ENCODE measurements around the gene EPHB1. TPM values are rescaled to one million over a fixed set of nuclear protein-coding genes. Genes with fewer than 3 reads are reported as not detected.
"Not testable (repeated sequence)": the region's sequence is repeated elsewhere in the genome, so short reads cannot be mapped to it uniquely, and the experiment has no call there.

The EPHB1 gene
- polyA plus RNA-seq, 3 donors from 2014 or later = 0.45 to 1.7 (median 0.48) TPM

GRCh38 chr3:135089451-135089850 lies 294.4 kb downstream of the EPHB1 start:
- Mint-ChIP-seq H3K4me3 (no peak overlapping the region), H3K27ac (no peak overlapping the region), H3K9me3 (peaks cover 0 to 3% (median 0%) of the 10 kb centered on the region in 6 donors), H3K36me3 (no peaks in the 10 kb centered on the region), H3K4me1 (no peaks in the 10 kb centered on the region), H3K27me3 (ENCODE audit: low read depth in 3 of 3) (peaks cover 0 to 6% (median 2%) of the 10 kb centered on the region in 3 donors)
- DNase-seq = no peak

- H3K4me3 Mint-ChIP-seq = no peak overlapping the region
- no peak for DNase-seq
- peaks cover 0 to 3% (median 0%) of the 10 kb centered on the region in 6 donors for H3K9me3 Mint-ChIP-seq
- H3K27ac Mint-ChIP-seq = no peak overlapping the region
- H3K4me1 Mint-ChIP-seq = no peaks in the 10 kb centered on the region
- no peaks in the 10 kb centered on the region for H3K36me3 Mint-ChIP-seq
- H3K27me3 Mint-ChIP-seq (ENCODE audit: low read depth in 3 of 3) = peaks cover 0 to 6% (median 2%) of the 10 kb centered on the region in 3 donors
Observed at GRCh38 chr3:135090020-135090717, 295.1 kb downstream of the EPHB1 start.

- no peak overlapping the region for H3K4me3 Mint-ChIP-seq
- H3K9me3 Mint-ChIP-seq = peaks cover 0 to 3% (median 0%) of the 10 kb centered on the region in 6 donors
- DNase-seq = no peak
- H3K27me3 Mint-ChIP-seq (ENCODE audit: low read depth in 3 of 3) = peaks cover 0 to 6% (median 2%) of the 10 kb centered on the region in 3 donors
- no peaks in the 10 kb centered on the region for H3K4me1 Mint-ChIP-seq
- H3K27ac Mint-ChIP-seq = no peak overlapping the region
- H3K36me3 Mint-ChIP-seq = no peaks in the 10 kb centered on the region
Observed at GRCh38 chr3:135091946-135092345, 296.9 kb downstream of the EPHB1 start.

- Mint-ChIP-seq H3K27me3 (ENCODE audit: low read depth in 3 of 3) (peaks cover 2 to 4% (median 2%) of the 10 kb centered on the region in 3 donors), H3K27ac (no peak overlapping the region), H3K4me1 (no peaks in the 10 kb centered on the region), H3K36me3 (no peaks in the 10 kb centered on the region), H3K4me3 (no peak overlapping the region), H3K9me3 (peaks cover 0 to 6% (median 0%) of the 10 kb centered on the region in 6 donors)
- DNase-seq = no peak
Observed at GRCh38 chr3:135093121-135093520, 298.1 kb downstream of the EPHB1 start.

- no peak overlapping the region for H3K4me3 Mint-ChIP-seq
- no peak overlapping the region for H3K27ac Mint-ChIP-seq
- H3K36me3 Mint-ChIP-seq = no peaks in the 10 kb centered on the region
- peaks cover 2 to 5% (median 2%) of the 10 kb centered on the region in 3 donors for H3K27me3 Mint-ChIP-seq (ENCODE audit: low read depth in 3 of 3)
- no peaks in the 10 kb centered on the region for H3K4me1 Mint-ChIP-seq
- no peak for DNase-seq
- H3K9me3 Mint-ChIP-seq = peaks cover 0 to 3% (median 0%) of the 10 kb centered on the region in 6 donors
Observed at GRCh38 chr3:135097276-135097946, 302.4 kb downstream of the EPHB1 start.

- no peak overlapping the region for H3K4me3 Mint-ChIP-seq
- no peaks in the 10 kb centered on the region for H3K4me1 Mint-ChIP-seq
- no peak for DNase-seq
- peaks cover 0 to 3% (median 0%) of the 10 kb centered on the region in 6 donors for H3K9me3 Mint-ChIP-seq
- peaks cover 0 to 2% (median 2%) of the 10 kb centered on the region in 3 donors for H3K27me3 Mint-ChIP-seq (ENCODE audit: low read depth in 3 of 3)
- H3K27ac Mint-ChIP-seq = no peak overlapping the region
- H3K36me3 Mint-ChIP-seq = no peaks in the 10 kb centered on the region
Observed at GRCh38 chr3:135099734-135100355, 304.8 kb downstream of the EPHB1 start.

- Mint-ChIP-seq H3K27me3 (ENCODE audit: low read depth in 3 of 3) (peaks cover 0 to 2% (median 2%) of the 10 kb centered on the region in 3 donors), H3K4me3 (no peak overlapping the region), H3K9me3 (peaks cover 0 to 3% (median 0%) of the 10 kb centered on the region in 6 donors), H3K4me1 (no peaks in the 10 kb centered on the region), H3K36me3 (no peaks in the 10 kb centered on the region), H3K27ac (no peak overlapping the region)
- no peak for DNase-seq
Observed at GRCh38 chr3:135100366-135100765, 305.3 kb downstream of the EPHB1 start.

GRCh38 chr3:135103917-135104316 lies 308.9 kb downstream of the EPHB1 start:
- Mint-ChIP-seq H3K27ac (no peak overlapping the region), H3K27me3 (ENCODE audit: low read depth in 3 of 3) (peaks cover 0 to 2% (median 2%) of the 10 kb centered on the region in 3 donors), H3K36me3 (no peaks in the 10 kb centered on the region), H3K9me3 (peaks cover 0 to 2% (median 0%) of the 10 kb centered on the region in 6 donors), H3K4me1 (no peaks in the 10 kb centered on the region), H3K4me3 (no peak overlapping the region)
- no peak for DNase-seq

GRCh38 chr3:135106445-135106844 lies 311.4 kb downstream of the EPHB1 start:
- DNase-seq = no peak
- H3K36me3 Mint-ChIP-seq = no peaks in the 10 kb centered on the region
- no peak overlapping the region for H3K27ac Mint-ChIP-seq
- H3K4me1 Mint-ChIP-seq = no peaks in the 10 kb centered on the region
- no peak overlapping the region for H3K4me3 Mint-ChIP-seq
- peaks cover 0 to 3% (median 0%) of the 10 kb centered on the region in 3 donors for H3K27me3 Mint-ChIP-seq (ENCODE audit: low read depth in 3 of 3)
- H3K9me3 Mint-ChIP-seq = peaks cover 0 to 2% (median 0%) of the 10 kb centered on the region in 6 donors

GRCh38 chr3:135107043-135107442 lies 312.0 kb downstream of the EPHB1 start:
- no peaks in the 10 kb centered on the region for H3K4me1 Mint-ChIP-seq
- H3K27ac Mint-ChIP-seq = no peak overlapping the region
- DNase-seq = no peak
- H3K27me3 Mint-ChIP-seq (ENCODE audit: low read depth in 3 of 3) = peaks cover 0 to 3% (median 0%) of the 10 kb centered on the region in 3 donors
- H3K4me3 Mint-ChIP-seq = no peak overlapping the region
- peaks cover 0 to 2% (median 0%) of the 10 kb centered on the region in 6 donors for H3K9me3 Mint-ChIP-seq
- H3K36me3 Mint-ChIP-seq = no peaks in the 10 kb centered on the region

GRCh38 chr3:135109681-135110080 lies 314.6 kb downstream of the EPHB1 start:
- Mint-ChIP-seq H3K4me1 (no peaks in the 10 kb centered on the region), H3K4me3 (no peak overlapping the region), H3K36me3 (no peaks in the 10 kb centered on the region), H3K27me3 (ENCODE audit: low read depth in 3 of 3) (peaks cover 0 to 3% (median 0%) of the 10 kb centered on the region in 3 donors), H3K9me3 (peaks cover 0 to 2% (median 0%) of the 10 kb centered on the region in 6 donors), H3K27ac (no peak overlapping the region)
- DNase-seq = no peak

- H3K36me3 Mint-ChIP-seq; H3K9me3 Mint-ChIP-seq; H3K4me3 Mint-ChIP-seq; H3K27ac Mint-ChIP-seq; DNase-seq; H3K27me3 Mint-ChIP-seq (ENCODE audit: low read depth in 3 of 3); H3K4me1 Mint-ChIP-seq: not testable (repeated sequence)
Observed at GRCh38 chr3:135114551-135114950, 319.5 kb downstream of the EPHB1 start.

GRCh38 chr3:135117977-135118376 lies 322.9 kb downstream of the EPHB1 start:
- H3K9me3 Mint-ChIP-seq = peaks cover 0 to 2% (median 0%) of the 10 kb centered on the region in 6 donors

GRCh38 chr3:135118792-135119191 lies 323.7 kb downstream of the EPHB1 start:
- no peak overlapping the region for H3K4me3 Mint-ChIP-seq
- H3K4me1 Mint-ChIP-seq = no peaks in the 10 kb centered on the region
- H3K27ac Mint-ChIP-seq = no peak overlapping the region
- DNase-seq = no peak
- peaks cover 0 to 2% (median 0%) of the 10 kb centered on the region in 6 donors for H3K9me3 Mint-ChIP-seq
- no peaks in the 10 kb centered on the region for H3K36me3 Mint-ChIP-seq
- H3K27me3 Mint-ChIP-seq (ENCODE audit: low read depth in 3 of 3) = peaks cover 2 to 5% (median 4%) of the 10 kb centered on the region in 3 donors

More at GRCh38 chr3:135117977-135118376, 322.9 kb downstream of the EPHB1 start:
- DNase-seq = no peak
- Mint-ChIP-seq H3K4me1 (no peaks in the 10 kb centered on the region), H3K27me3 (ENCODE audit: low read depth in 3 of 3) (peaks cover 2 to 5% (median 4%) of the 10 kb centered on the region in 3 donors), H3K36me3 (no peaks in the 10 kb centered on the region), H3K27ac (no peak overlapping the region), H3K4me3 (no peak overlapping the region)

Data from immature natural killer cell (primary cell).